Measurements from ENCODE around the gene TREH. TPM values are rescaled to one million over a fixed set of nuclear protein-coding genes. Genes with fewer than 3 reads are reported as not detected.

The TREH gene
- total and polyA plus RNA-seq, 2 experiments from 2014 or later = 0.36 TPM; not detected in 1

- peaks cover 58% of the 10 kb centered on the region for H3K36me3 Mint-ChIP-seq (ENCODE audit: low read depth)
Measured at GRCh38 chr11:118651820-118652219, 27.6 kb downstream of the TREH start.

GRCh38 chr11:118650366-118650765 is 29.1 kb downstream of the TREH start:
- no peaks in the 10 kb centered on the region for H3K4me1 ChIP-seq (ENCODE audit: insufficient read depth)
- H3K36me3 Mint-ChIP-seq (ENCODE audit: low read depth) = peaks cover 70% of the 10 kb centered on the region
- H3K9me3 Mint-ChIP-seq = no peaks in the 10 kb centered on the region; the same call in 2 of the 3 replicates
- H3K27ac Mint-ChIP-seq = no peak overlapping the region
- H3K27me3 ChIP-seq (ENCODE audit: insufficient read depth) = no peaks in the 10 kb centered on the region
- H3F3A ChIP-seq (replicated peaks; ENCODE audit: low read depth) = 0 out of 2 replicates have a peak, but pooled peaks cover 5% of the 10 kb centered on the region
- no peak for DNase-seq (ENCODE audit: low spot score)
- no peak overlapping the region for H3K4me3 ChIP-seq
- H3K79me2 ChIP-seq (replicated peaks; ENCODE audit: insufficient read depth) = no peaks in the 10 kb centered on the region
- H3K27ac ChIP-seq (ENCODE audit: low read depth) = no peak overlapping the region
- H3K27me3 Mint-ChIP-seq (ENCODE audit: insufficient read depth, low read depth, poor library complexity) = peaks cover 8% of the 10 kb centered on the region
- H3K9me2 ChIP-seq (ENCODE audit: insufficient read depth) = no peaks in the 10 kb centered on the region
- H3K4me1 Mint-ChIP-seq = no peaks in the 10 kb centered on the region
- peaks cover 13% of the 10 kb centered on the region for H4K20me1 ChIP-seq (replicated peaks; ENCODE audit: insufficient read depth)
- H2AFZ ChIP-seq = no peak overlapping the region
- H3K36me3 ChIP-seq (ENCODE audit: insufficient read depth) = peaks cover 20% of the 10 kb centered on the region
- no peak for ATAC-seq
- H3K4me3 Mint-ChIP-seq = no peak overlapping the region
- H3K4me2 ChIP-seq = no peak overlapping the region
- TF ChIP-seq, protein P1, sequence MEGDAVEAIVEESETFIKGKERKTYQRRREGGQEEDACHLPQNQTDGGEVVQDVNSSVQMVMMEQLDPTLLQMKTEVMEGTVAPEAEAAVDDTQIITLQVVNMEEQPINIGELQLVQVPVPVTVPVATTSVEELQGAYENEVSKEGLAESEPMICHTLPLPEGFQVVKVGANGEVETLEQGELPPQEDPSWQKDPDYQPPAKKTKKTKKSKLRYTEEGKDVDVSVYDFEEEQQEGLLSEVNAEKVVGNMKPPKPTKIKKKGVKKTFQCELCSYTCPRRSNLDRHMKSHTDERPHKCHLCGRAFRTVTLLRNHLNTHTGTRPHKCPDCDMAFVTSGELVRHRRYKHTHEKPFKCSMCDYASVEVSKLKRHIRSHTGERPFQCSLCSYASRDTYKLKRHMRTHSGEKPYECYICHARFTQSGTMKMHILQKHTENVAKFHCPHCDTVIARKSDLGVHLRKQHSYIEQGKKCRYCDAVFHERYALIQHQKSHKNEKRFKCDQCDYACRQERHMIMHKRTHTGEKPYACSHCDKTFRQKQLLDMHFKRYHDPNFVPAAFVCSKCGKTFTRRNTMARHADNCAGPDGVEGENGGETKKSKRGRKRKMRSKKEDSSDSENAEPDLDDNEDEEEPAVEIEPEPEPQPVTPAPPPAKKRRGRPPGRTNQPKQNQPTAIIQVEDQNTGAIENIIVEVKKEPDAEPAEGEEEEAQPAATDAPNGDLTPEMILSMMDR (conservative IDR thresholded peaks at IDR 0.05; ENCODE audit: low read depth in 2 of 2) = no peak

More at GRCh38 chr11:118651820-118652219, 27.6 kb downstream of the TREH start:
- ATAC-seq = no peak
- Mint-ChIP-seq H3K4me3 (no peak overlapping the region), H3K27ac (no peak overlapping the region), H3K4me1 (no peaks in the 10 kb centered on the region), H3K27me3 (ENCODE audit: insufficient read depth, low read depth, poor library complexity) (peaks cover 8% of the 10 kb centered on the region), H3K9me3 (no peaks in the 10 kb centered on the region; the same call in 2 of the 3 replicates)
- Histone ChIP-seq H3K4me2 (no peak overlapping the region), H3K79me2 (replicated peaks; ENCODE audit: insufficient read depth) (no peaks in the 10 kb centered on the region), H3K27ac (ENCODE audit: low read depth) (no peak overlapping the region), H3K27me3 (ENCODE audit: insufficient read depth) (no peaks in the 10 kb centered on the region), H3K36me3 (ENCODE audit: insufficient read depth) (peaks cover 17% of the 10 kb centered on the region), H3F3A (replicated peaks; ENCODE audit: low read depth) (0 out of 2 replicates have a peak, but pooled peaks cover 5% of the 10 kb centered on the region), H4K20me1 (replicated peaks; ENCODE audit: insufficient read depth) (peaks cover 10% of the 10 kb centered on the region), H3K4me1 (ENCODE audit: insufficient read depth) (no peaks in the 10 kb centered on the region), H3K9me2 (ENCODE audit: insufficient read depth) (no peaks in the 10 kb centered on the region), H2AFZ (no peak overlapping the region), H3K4me3 (no peak overlapping the region)
- no peak for DNase-seq (ENCODE audit: low spot score)
- TF ChIP-seq, protein P1 (conservative IDR thresholded peaks at IDR 0.05; ENCODE audit: low read depth in 2 of 2) = no peak
- TF ChIP-seq, protein P2, sequence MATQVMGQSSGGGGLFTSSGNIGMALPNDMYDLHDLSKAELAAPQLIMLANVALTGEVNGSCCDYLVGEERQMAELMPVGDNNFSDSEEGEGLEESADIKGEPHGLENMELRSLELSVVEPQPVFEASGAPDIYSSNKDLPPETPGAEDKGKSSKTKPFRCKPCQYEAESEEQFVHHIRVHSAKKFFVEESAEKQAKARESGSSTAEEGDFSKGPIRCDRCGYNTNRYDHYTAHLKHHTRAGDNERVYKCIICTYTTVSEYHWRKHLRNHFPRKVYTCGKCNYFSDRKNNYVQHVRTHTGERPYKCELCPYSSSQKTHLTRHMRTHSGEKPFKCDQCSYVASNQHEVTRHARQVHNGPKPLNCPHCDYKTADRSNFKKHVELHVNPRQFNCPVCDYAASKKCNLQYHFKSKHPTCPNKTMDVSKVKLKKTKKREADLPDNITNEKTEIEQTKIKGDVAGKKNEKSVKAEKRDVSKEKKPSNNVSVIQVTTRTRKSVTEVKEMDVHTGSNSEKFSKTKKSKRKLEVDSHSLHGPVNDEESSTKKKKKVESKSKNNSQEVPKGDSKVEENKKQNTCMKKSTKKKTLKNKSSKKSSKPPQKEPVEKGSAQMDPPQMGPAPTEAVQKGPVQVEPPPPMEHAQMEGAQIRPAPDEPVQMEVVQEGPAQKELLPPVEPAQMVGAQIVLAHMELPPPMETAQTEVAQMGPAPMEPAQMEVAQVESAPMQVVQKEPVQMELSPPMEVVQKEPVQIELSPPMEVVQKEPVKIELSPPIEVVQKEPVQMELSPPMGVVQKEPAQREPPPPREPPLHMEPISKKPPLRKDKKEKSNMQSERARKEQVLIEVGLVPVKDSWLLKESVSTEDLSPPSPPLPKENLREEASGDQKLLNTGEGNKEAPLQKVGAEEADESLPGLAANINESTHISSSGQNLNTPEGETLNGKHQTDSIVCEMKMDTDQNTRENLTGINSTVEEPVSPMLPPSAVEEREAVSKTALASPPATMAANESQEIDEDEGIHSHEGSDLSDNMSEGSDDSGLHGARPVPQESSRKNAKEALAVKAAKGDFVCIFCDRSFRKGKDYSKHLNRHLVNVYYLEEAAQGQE (IDR thresholded peaks at IDR 0.05; ENCODE audit: unreplicated experiment) = no peak
- TF ChIP-seq STAT1 (IDR thresholded peaks at IDR 0.05; ENCODE audit: unreplicated experiment) (no peak), CREB1 (CRISPR knock-in tag; IDR thresholded peaks at IDR 0.05; ENCODE audit: low read depth) (no peak), EZH2phosphoT487 (IDR thresholded peaks at IDR 0.05; ENCODE audit: unreplicated experiment) (no peak), JUNB (IDR thresholded peaks at IDR 0.05; ENCODE audit: unreplicated experiment) (no peak)
